Measurements from ENCODE around the gene FAM43B.

DNA sequence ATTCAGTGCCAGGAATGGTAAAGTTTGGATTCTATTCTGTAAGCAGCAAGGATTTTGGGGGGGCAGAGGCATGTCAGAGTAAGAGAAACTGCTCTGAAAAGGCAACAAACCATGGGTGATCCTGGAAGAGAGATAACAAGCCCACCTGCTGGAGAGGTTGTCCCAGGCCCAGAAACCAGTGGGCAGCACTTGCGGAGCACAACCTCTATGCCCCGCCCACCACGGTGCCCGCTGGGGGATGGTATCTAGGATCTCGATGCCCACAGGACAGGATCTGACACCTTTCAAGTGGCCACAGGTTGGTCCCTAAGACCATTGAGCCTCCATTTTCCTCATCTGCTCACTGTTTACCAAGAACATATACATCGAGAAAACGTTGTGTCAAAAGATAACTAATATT is 24.2 kb upstream of the FAM43B start:
- TF ChIP-seq POLR2A (IDR thresholded peaks at IDR 0.05; ENCODE audit: low read length) (no peak), GATA1 (IDR thresholded peaks at IDR 0.05; ENCODE audit: low read depth, low read length) (no peak)
